Muscle layer of duodenum (tissue), 2 donors: Measurements from ENCODE around the gene AANAT.

Experiments
- H3K27ac ChIP-seq: one replicate; pipeline ENCODE4 v1.7.0; 2013; ENCODE audit warnings: mild to moderate bottlenecking, low read length
- H3K27me3 ChIP-seq: one replicate; pipeline ENCODE4 v1.7.0; 2013; ENCODE audit warnings: low read depth, mild to moderate bottlenecking, control low read depth, low read length
- H3K36me3 ChIP-seq, 2 donors: one replicate each; pipeline ENCODE4 v1.7.0; 2013; ENCODE audit warnings: low read length in 2 of 2, control low read depth in 1 of 2, mild to moderate bottlenecking in 1 of 2; ENCODE audit not compliant: insufficient read depth in 2 of 2, control insufficient read depth in 1 of 2
- H3K4me1 ChIP-seq, 2 donors: one replicate each; pipeline ENCODE4 v1.7.0; 2013; ENCODE audit warnings: low read length in 2 of 2, mild to moderate bottlenecking in 2 of 2, control low read depth in 1 of 2, moderate library complexity in 1 of 2; ENCODE audit not compliant: insufficient read depth in 2 of 2, control insufficient read depth in 1 of 2
- H3K4me3 ChIP-seq, 2 donors: one replicate each; pipeline ENCODE4 v1.7.0; 2013; ENCODE audit warnings: low read length in 2 of 2, low read depth in 1 of 2, mild to moderate bottlenecking in 1 of 2
- H3K9me3 ChIP-seq, 2 donors: one replicate each; pipeline ENCODE4 v1.7.0; 2013; ENCODE audit warnings: low read length in 2 of 2, control low read depth in 1 of 2, mild to moderate bottlenecking in 1 of 2; ENCODE audit not compliant: control insufficient read depth in 1 of 2
- donor health status: healthy.

Gene AANAT

GRCh38 chr17:76432712-76433336 lies 34.6 kb upstream of the AANAT start:
- Histone ChIP-seq H3K4me1 (peaks cover 3% of the 10 kb centered on the region in 2 donors), H3K27ac (no peak overlapping the region)

DNA sequence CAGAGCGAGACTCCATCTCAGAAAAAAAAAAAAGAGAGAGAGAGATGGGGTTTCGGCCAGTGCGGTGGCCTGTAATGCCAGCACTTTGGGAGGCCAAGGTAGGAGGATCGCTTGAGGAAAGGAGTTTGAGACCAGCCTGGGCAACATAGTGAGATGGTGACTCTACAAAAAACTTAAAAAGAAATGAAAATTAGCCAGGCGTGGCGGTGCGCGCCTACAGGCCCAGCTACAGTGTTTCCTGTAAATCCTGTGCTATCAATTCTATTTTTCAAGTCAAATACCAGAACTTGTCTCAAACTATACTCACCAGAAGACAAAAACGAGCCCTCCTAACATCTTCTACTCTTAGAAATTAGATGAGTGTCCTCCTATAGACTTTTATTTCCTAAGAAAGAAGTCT lies 33.7 kb upstream of the AANAT start:
- H3K36me3 ChIP-seq: peaks cover 0 to 4% of the 10 kb centered on the region in 2 donors

More at GRCh38 chr17:76432712-76433336, 34.6 kb upstream of the AANAT start:
- Histone ChIP-seq H3K36me3 (peaks cover 0 to 4% of the 10 kb centered on the region in 2 donors), H3K9me3 (no peaks in the 10 kb centered on the region), H3K4me3 (no peak overlapping the region), H3K27me3 (no peaks in the 10 kb centered on the region)

DNA sequence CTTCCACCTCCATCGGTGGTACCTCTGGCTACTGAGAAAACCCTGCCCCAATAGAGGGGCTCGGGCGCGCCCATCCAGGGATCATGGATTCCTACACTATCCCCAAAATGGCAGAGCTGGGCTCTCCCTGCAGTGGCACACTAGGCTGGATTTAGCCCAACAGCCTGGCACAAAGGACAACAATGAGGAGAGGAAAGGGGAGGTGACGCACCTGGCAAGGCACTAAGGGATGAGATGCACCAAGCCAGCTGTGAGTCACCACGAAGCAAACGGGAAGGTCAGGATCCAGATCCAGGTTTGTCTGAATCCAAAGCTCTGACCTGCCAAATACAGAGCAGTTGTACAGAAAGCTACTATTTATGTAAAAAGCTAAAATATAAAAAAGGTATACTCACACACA lies 32.5 kb upstream of the AANAT start:
- H3K27me3 ChIP-seq: no peaks in the 10 kb centered on the region
- no peaks in the 10 kb centered on the region for H3K4me1 ChIP-seq
- H3K27ac ChIP-seq: no peak overlapping the region

More for the DNA sequence above, 33.7 kb upstream of the AANAT start:
- no peaks in the 10 kb centered on the region for H3K9me3 ChIP-seq
- no peaks in the 10 kb centered on the region for H3K4me1 ChIP-seq
- no peak overlapping the region for H3K4me3 ChIP-seq
- no peaks in the 10 kb centered on the region for H3K27me3 ChIP-seq
- no peak overlapping the region for H3K27ac ChIP-seq

GRCh38 chr17:76435751-76436150 lies 31.7 kb upstream of the AANAT start:
- Histone ChIP-seq H3K27me3 (no peaks in the 10 kb centered on the region), H3K9me3 (no peaks in the 10 kb centered on the region), H3K36me3 (peaks cover 0 to 4% of the 10 kb centered on the region in 2 donors), H3K4me3 (no peak overlapping the region), H3K27ac (no peak overlapping the region), H3K4me1 (no peaks in the 10 kb centered on the region)

More for the DNA sequence above, 32.5 kb upstream of the AANAT start:
- Histone ChIP-seq H3K9me3 (no peaks in the 10 kb centered on the region), H3K36me3 (peaks cover 0 to 4% of the 10 kb centered on the region in 2 donors), H3K4me3 (no peak overlapping the region)

DNA sequence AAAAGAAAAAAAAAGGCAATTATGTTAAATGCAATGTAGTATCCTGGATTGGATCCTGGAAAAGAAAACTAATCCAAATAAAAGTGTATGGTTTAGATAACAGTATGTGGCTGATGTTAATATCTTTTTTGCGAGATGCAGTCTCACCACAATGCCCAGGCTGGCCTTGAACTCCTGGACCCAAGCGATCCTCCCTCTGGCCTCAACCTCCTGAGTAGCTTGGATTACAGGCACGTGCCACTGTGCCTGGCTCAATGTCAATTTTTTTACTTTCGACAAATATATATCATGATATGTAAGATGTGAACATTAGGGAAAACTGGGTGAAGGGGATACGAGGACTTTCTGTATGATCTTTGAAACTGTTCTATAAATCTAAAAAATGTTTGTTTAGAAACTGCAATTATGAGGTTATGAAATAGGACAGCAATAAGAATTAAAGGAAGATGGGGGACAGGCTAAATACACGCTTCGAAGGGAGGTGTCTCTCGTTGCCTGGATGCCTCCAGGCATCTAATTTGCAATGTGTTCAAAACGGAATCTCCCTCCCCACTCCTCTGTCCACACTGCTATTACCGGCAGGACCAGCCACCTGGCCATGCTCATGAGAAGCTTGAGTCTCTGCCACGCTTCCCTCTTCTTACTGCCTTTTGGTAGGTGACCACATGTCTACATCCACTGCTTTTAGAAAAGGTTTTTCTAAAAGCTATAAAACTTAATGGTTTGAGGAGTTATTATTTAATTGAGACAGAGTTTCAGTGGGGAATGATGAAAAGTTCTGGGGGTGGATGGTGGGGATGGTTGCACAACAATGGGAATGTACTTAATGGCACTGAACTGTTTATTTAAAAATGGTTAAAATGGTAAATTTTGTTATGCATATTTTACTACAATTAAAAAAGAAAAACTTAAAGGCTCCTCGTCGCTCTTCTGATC lies 29.7 kb upstream of the AANAT start:
- peaks cover 0 to 4% of the 10 kb centered on the region in 2 donors for H3K36me3 ChIP-seq
- H3K27me3 ChIP-seq: no peaks in the 10 kb centered on the region
- H3K4me1 ChIP-seq: no peaks in the 10 kb centered on the region
- no peak overlapping the region for H3K4me3 ChIP-seq
- no peak overlapping the region for H3K27ac ChIP-seq
- H3K9me3 ChIP-seq: no peaks in the 10 kb centered on the region

DNA sequence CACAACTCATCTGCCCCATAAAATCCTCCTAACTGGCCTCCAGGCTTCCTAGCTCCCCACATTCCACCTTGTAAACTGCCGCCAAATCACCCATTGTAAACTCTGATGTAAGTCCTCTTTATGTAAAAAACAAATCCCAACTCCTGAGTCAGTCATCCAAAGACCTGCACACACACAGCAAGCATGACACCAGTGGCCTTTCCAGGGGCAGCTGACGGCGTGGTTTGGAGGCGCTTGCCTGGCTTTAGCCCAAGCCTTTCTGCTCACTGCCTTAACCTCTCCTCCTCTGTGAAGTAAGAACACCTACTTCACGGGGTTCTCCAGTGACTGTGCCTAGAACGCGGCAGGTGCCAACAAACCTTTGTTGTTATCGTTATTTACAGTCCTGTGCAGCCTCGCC lies 28.5 kb upstream of the AANAT start:
- Histone ChIP-seq H3K4me1 (no peaks in the 10 kb centered on the region), H3K27ac (no peak overlapping the region), H3K4me3 (no peak overlapping the region), H3K27me3 (no peaks in the 10 kb centered on the region), H3K9me3 (no peaks in the 10 kb centered on the region), H3K36me3 (peaks cover 0 to 4% of the 10 kb centered on the region in 2 donors)

GRCh38 chr17:76439314-76439928 lies 28.0 kb upstream of the AANAT start:
- Histone ChIP-seq H3K4me1 (no peaks in the 10 kb centered on the region), H3K27me3 (no peaks in the 10 kb centered on the region), H3K27ac (no peak overlapping the region), H3K4me3 (no peak overlapping the region), H3K36me3 (no peaks in the 10 kb centered on the region), H3K9me3 (no peaks in the 10 kb centered on the region)

GRCh38 chr17:76440751-76441362 lies 26.5 kb upstream of the AANAT start:
- Histone ChIP-seq H3K4me3 (no peak overlapping the region), H3K4me1 (no peaks in the 10 kb centered on the region), H3K27ac (no peak overlapping the region), H3K9me3 (no peaks in the 10 kb centered on the region), H3K36me3 (no peaks in the 10 kb centered on the region), H3K27me3 (no peaks in the 10 kb centered on the region)

DNA sequence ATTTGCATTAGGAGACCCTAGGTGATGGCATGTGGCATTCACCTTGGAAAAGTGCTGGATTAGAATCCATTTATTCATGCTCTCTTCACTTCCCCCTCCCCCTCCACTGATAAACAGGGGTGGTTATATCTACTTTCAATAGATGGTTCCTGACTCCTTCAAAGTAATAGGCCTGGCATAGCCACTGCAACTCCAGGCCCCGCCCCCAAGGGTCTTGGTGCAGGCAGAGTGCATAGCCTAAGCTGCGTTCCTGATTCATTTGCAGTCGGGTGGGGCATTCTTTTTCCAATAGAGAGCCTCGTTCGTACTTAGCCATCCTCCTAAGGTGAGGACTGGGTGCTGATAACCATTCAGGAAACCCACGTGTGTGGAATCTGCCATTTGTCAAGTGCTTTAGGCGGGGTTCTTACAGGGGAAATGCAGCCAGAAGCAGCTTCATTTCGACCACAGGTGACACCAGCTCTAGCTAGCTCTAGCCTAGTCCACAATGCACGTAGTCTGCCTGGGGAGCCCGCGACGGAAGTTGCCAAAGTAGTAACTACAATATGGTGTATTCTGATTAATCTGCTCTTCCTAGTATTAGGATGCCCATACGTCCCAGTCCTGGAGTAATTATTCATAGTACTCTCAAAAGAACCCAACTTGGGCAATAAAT lies 25.6 kb upstream of the AANAT start:
- no peaks in the 10 kb centered on the region for H3K36me3 ChIP-seq
- peaks cover 4 to 7% of the 10 kb centered on the region in 2 donors for H3K4me1 ChIP-seq
- H3K9me3 ChIP-seq: no peaks in the 10 kb centered on the region
- H3K27me3 ChIP-seq: no peaks in the 10 kb centered on the region
- H3K4me3 ChIP-seq: no peak overlapping the region
- no peak overlapping the region for H3K27ac ChIP-seq

DNA sequence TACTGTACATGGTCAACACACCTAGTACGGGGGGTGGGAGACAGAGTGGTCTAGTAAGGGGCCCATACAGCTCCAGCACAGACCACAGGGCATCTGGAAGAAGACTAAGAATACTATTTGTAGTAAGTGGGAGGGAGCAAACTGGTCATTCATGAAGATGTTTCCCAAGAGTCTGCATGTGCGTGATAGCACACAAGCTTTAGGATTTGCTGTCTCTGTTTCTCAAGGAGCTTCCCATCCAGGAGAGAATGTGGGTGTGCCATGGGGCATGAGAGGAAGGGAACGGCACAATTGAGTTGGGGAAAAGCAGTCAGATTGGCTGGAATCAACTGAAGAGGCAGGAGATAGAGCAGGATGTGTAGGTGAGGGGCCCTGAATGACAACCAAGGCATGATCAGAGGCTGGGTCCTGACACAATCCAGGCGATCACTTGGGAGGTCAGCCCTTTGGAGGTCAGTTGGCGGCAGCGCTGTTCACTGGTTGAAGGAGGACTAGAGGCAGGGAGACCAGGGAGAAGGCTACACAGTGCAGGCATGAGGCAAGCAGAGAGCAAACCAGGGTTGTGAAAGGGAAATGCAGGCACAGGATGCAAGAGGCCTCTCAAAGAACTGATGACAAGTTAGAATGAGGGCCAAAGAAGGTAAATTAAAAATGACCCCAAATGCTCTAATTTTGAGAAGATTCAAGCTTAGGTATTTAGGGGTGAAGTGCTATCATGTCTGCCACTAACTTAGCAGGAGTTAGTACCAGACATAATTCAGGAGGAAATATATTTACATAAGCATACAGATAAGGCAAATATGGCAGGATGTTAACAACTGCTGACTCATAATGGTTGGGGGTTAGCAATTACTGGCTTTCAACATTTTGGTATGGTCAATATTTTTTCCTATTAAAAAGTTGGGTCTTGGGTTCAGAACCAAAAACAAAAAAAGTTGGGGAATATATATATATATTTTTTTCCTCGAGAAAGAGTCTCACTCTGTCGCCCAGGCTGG lies 24.8 kb upstream of the AANAT start:
- Histone ChIP-seq H3K27me3 (no peaks in the 10 kb centered on the region), H3K4me1 (peaks cover 8 to 15% of the 10 kb centered on the region in 2 donors), H3K9me3 (no peaks in the 10 kb centered on the region), H3K4me3 (no peak overlapping the region), H3K36me3 (no peaks in the 10 kb centered on the region), H3K27ac (no peak overlapping the region)
